ENCODE measurements around the gene BMPR1A.

DNA sequence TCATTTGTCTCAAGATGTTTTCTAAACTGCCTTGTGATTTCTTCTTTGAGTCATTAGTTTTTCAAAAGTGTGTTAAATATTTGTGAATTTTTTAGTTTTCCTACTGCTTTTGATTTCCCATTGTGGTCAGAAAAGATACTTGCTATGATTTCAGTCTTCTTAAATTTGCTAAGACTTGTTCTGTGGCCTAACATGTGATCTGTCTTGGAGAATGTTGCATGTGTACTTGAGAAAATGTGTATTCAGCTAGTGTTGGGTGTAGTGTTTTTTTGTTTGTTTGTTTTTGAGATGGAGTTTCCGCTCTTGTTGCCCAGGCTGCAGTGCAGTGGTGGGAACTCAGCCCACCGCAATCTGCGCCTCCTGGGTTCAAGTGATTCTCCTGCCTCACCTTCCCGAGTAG, 28.6 kb downstream of the BMPR1A start:
- TF ChIP-seq CTCF (IDR thresholded peaks at IDR 0.05) (no peak), EP300 (IDR thresholded peaks at IDR 0.05) (no peak)
